Measurements from ENCODE around the gene TELO2. TPM values are rescaled to one million over a fixed set of nuclear protein-coding genes. Genes with fewer than 3 reads are reported as not detected.
A peak's percentile ranks its signal among the peaks of the same experiment; 100 is the strongest.

TELO2 gene
- total RNA-seq, 1 donor from 2014 or later, result 94.1 TPM

DNA sequence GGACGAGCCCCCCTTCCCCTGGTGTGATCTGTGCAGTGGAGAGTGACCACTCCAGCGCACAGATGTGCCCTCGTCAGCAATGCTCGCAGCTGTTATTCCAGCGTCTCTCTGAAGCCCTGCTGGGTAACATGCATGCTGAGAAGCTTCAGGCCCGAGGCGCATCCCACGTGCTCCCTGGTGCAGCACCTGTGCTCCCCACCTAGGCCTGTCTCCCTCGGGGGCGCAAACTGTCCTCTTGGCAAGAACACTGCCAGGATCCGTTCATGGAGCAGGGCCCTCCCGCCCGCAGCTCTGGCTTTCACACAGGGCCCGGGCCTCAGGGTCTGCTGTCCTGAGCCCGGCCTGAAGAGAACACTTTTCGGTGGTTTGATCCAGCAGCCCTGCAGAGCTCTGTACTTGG lies 53.3 kb downstream of the TELO2 start:
- H3K4me1 Mint-ChIP-seq (ENCODE audit: low read depth), result peaks cover 29% of the 10 kb centered on the region
- H3K9me3 Mint-ChIP-seq, result no peaks in the 10 kb centered on the region
- H3K27ac Mint-ChIP-seq, result no peak overlapping the region

GRCh38 chr16:1548233-1548632 lies 55.1 kb downstream of the TELO2 start:
- no peaks in the 10 kb centered on the region for H3K9me3 Mint-ChIP-seq
- intact Hi-C loops (cut with micrococcal nuclease), result no loop called here
- H3K27me3 Mint-ChIP-seq (ENCODE audit: insufficient read depth), result no peaks in the 10 kb centered on the region
- no peak overlapping the region for H3K27ac Mint-ChIP-seq
- no peak for DNase-seq (ENCODE audit: low spot score)
- H3K36me3 Mint-ChIP-seq (ENCODE audit: low read depth), result peaks cover 20% of the 10 kb centered on the region
- peaks cover 17% of the 10 kb centered on the region for H3K4me1 Mint-ChIP-seq (ENCODE audit: low read depth)
- H3K4me3 Mint-ChIP-seq, result no peak overlapping the region

More for the DNA sequence above, 53.3 kb downstream of the TELO2 start:
- DNase-seq (ENCODE audit: low spot score), result no peak
- H3K4me3 Mint-ChIP-seq, result no peak overlapping the region
- no peaks in the 10 kb centered on the region for H3K27me3 Mint-ChIP-seq (ENCODE audit: insufficient read depth)
- intact Hi-C loops (cut with micrococcal nuclease), result no loop called here
- peaks cover 26% of the 10 kb centered on the region for H3K36me3 Mint-ChIP-seq (ENCODE audit: low read depth)

GRCh38 chr16:1548727-1549126 lies 55.6 kb downstream of the TELO2 start:
- no peaks in the 10 kb centered on the region for H3K9me3 Mint-ChIP-seq
- DNase-seq (ENCODE audit: low spot score), result no peak
- intact Hi-C loops (cut with micrococcal nuclease), result no loop called here
- H3K27me3 Mint-ChIP-seq (ENCODE audit: insufficient read depth), result no peaks in the 10 kb centered on the region
- peaks cover 19% of the 10 kb centered on the region for H3K36me3 Mint-ChIP-seq (ENCODE audit: low read depth)
- peaks cover 12% of the 10 kb centered on the region for H3K4me1 Mint-ChIP-seq (ENCODE audit: low read depth)
- H3K27ac Mint-ChIP-seq, result no peak overlapping the region
- H3K4me3 Mint-ChIP-seq, result no peak overlapping the region

GRCh38 chr16:1550069-1550468 lies 56.9 kb downstream of the TELO2 start:
- H3K9me3 Mint-ChIP-seq, result no peaks in the 10 kb centered on the region
- intact Hi-C loops (cut with micrococcal nuclease), result no loop called here
- H3K4me1 Mint-ChIP-seq (ENCODE audit: low read depth), result peaks cover 5% of the 10 kb centered on the region
- H3K27me3 Mint-ChIP-seq (ENCODE audit: insufficient read depth), result no peaks in the 10 kb centered on the region
- DNase-seq (ENCODE audit: low spot score), result no peak
- no peak overlapping the region for H3K4me3 Mint-ChIP-seq
- H3K27ac Mint-ChIP-seq, result peak overlapping the region; percentile 68
- H3K36me3 Mint-ChIP-seq (ENCODE audit: low read depth), result peaks cover 20% of the 10 kb centered on the region

GRCh38 chr16:1550696-1551095 lies 57.5 kb downstream of the TELO2 start:
- no peak for DNase-seq (ENCODE audit: low spot score)
- H3K27ac Mint-ChIP-seq, result no peak overlapping the region
- H3K4me1 Mint-ChIP-seq (ENCODE audit: low read depth), result no peaks in the 10 kb centered on the region
- peaks cover 17% of the 10 kb centered on the region for H3K36me3 Mint-ChIP-seq (ENCODE audit: low read depth)
- H3K27me3 Mint-ChIP-seq (ENCODE audit: insufficient read depth), result no peaks in the 10 kb centered on the region
- no peak overlapping the region for H3K4me3 Mint-ChIP-seq
- H3K9me3 Mint-ChIP-seq, result no peaks in the 10 kb centered on the region
- intact Hi-C loops (cut with micrococcal nuclease), result no loop called here

- Mint-ChIP-seq H3K4me1 (ENCODE audit: low read depth) (no peaks in the 10 kb centered on the region), H3K36me3 (ENCODE audit: low read depth) (peaks cover 17% of the 10 kb centered on the region), H3K27me3 (ENCODE audit: insufficient read depth) (no peaks in the 10 kb centered on the region), H3K27ac (no peak overlapping the region), H3K4me3 (no peak overlapping the region), H3K9me3 (no peaks in the 10 kb centered on the region)
- intact Hi-C loops (cut with micrococcal nuclease), result no loop called here
- DNase-seq (ENCODE audit: low spot score), result no peak
Observed at GRCh38 chr16:1551166-1551565, 58.0 kb downstream of the TELO2 start.

GRCh38 chr16:1552129-1552528 lies 59.0 kb downstream of the TELO2 start:
- no peaks in the 10 kb centered on the region for H3K27me3 Mint-ChIP-seq (ENCODE audit: insufficient read depth)
- H3K9me3 Mint-ChIP-seq, result no peaks in the 10 kb centered on the region
- no peak for DNase-seq (ENCODE audit: low spot score)
- intact Hi-C loops (cut with micrococcal nuclease), result no loop called here
- no peak overlapping the region for H3K4me3 Mint-ChIP-seq
- H3K36me3 Mint-ChIP-seq (ENCODE audit: low read depth), result peaks cover 17% of the 10 kb centered on the region
- no peak overlapping the region for H3K27ac Mint-ChIP-seq
- H3K4me1 Mint-ChIP-seq (ENCODE audit: low read depth), result no peaks in the 10 kb centered on the region

- H3K36me3 Mint-ChIP-seq (ENCODE audit: low read depth), result peaks cover 6% of the 10 kb centered on the region
- no peaks in the 10 kb centered on the region for H3K9me3 Mint-ChIP-seq
- H3K4me1 Mint-ChIP-seq (ENCODE audit: low read depth), result no peaks in the 10 kb centered on the region
- H3K4me3 Mint-ChIP-seq, result no peak overlapping the region
- DNase-seq (ENCODE audit: low spot score), result no peak
- intact Hi-C loops (cut with micrococcal nuclease), result no loop called here
- H3K27ac Mint-ChIP-seq, result peak overlapping the region; percentile 14
- H3K27me3 Mint-ChIP-seq (ENCODE audit: insufficient read depth), result no peaks in the 10 kb centered on the region
Observed at GRCh38 chr16:1553946-1554825, 61.0 kb downstream of the TELO2 start.

GRCh38 chr16:1554826-1555445 lies 61.8 kb downstream of the TELO2 start:
- H3K27ac Mint-ChIP-seq, result no peak overlapping the region
- intact Hi-C loops (cut with micrococcal nuclease), result no loop called here
- no peaks in the 10 kb centered on the region for H3K9me3 Mint-ChIP-seq
- no peak for DNase-seq (ENCODE audit: low spot score)
- peaks cover 7% of the 10 kb centered on the region for H3K36me3 Mint-ChIP-seq (ENCODE audit: low read depth)
- no peak overlapping the region for H3K4me3 Mint-ChIP-seq
- H3K27me3 Mint-ChIP-seq (ENCODE audit: insufficient read depth), result no peaks in the 10 kb centered on the region
- H3K4me1 Mint-ChIP-seq (ENCODE audit: low read depth), result peaks cover 6% of the 10 kb centered on the region

DNA sequence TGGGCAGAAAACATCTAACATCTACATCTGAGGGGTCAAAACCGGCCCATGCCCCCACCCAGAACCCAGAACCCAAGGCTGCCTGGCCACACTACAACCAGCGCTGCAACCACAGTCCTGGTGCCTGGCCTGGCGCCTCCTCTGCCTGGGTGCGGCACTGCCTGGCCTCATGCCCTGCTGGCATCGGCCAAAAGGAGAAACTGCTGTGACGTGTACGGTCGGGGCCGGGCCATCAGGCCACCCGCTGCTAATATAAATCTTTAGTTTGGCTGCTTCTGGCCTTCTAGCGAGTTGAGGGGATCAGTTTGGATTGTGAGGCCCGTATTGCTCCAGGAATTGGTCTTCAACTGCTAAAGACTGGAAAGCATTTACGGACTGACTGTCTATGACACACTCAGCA lies 63.1 kb downstream of the TELO2 start:
- Mint-ChIP-seq H3K9me3 (no peaks in the 10 kb centered on the region), H3K27ac (no peak overlapping the region), H3K36me3 (ENCODE audit: low read depth) (peaks cover 8% of the 10 kb centered on the region), H3K4me1 (ENCODE audit: low read depth) (peaks cover 12% of the 10 kb centered on the region), H3K4me3 (no peak overlapping the region), H3K27me3 (ENCODE audit: insufficient read depth) (no peaks in the 10 kb centered on the region)
- intact Hi-C loops (cut with micrococcal nuclease), result no loop called here
- no peak for DNase-seq (ENCODE audit: low spot score)

- H3K27ac Mint-ChIP-seq, result no peak overlapping the region
- peaks cover 11% of the 10 kb centered on the region for H3K36me3 Mint-ChIP-seq (ENCODE audit: low read depth)
- H3K4me3 Mint-ChIP-seq, result no peak overlapping the region
- H3K9me3 Mint-ChIP-seq, result no peaks in the 10 kb centered on the region
- peaks cover 12% of the 10 kb centered on the region for H3K4me1 Mint-ChIP-seq (ENCODE audit: low read depth)
- no peaks in the 10 kb centered on the region for H3K27me3 Mint-ChIP-seq (ENCODE audit: insufficient read depth)
- intact Hi-C loops (cut with micrococcal nuclease), result no loop called here
- no peak for DNase-seq (ENCODE audit: low spot score)
Observed at GRCh38 chr16:1557074-1557473, 63.9 kb downstream of the TELO2 start.

- Mint-ChIP-seq H3K4me3 (no peak overlapping the region), H3K27me3 (ENCODE audit: insufficient read depth) (no peaks in the 10 kb centered on the region), H3K36me3 (ENCODE audit: low read depth) (peaks cover 11% of the 10 kb centered on the region), H3K9me3 (no peaks in the 10 kb centered on the region), H3K27ac (no peak overlapping the region), H3K4me1 (ENCODE audit: low read depth) (peaks cover 12% of the 10 kb centered on the region)
- DNase-seq (ENCODE audit: low spot score), result no peak
- intact Hi-C loops (cut with micrococcal nuclease), result no loop called here
Observed at GRCh38 chr16:1557576-1557975, 64.4 kb downstream of the TELO2 start.

GRCh38 chr16:1559446-1559975 lies 66.4 kb downstream of the TELO2 start:
- no peaks in the 10 kb centered on the region for H3K9me3 Mint-ChIP-seq
- peaks cover 12% of the 10 kb centered on the region for H3K4me1 Mint-ChIP-seq (ENCODE audit: low read depth)
- H3K36me3 Mint-ChIP-seq (ENCODE audit: low read depth), result peaks cover 8% of the 10 kb centered on the region
- peak; percentile 21 for DNase-seq (ENCODE audit: low spot score)
- no peaks in the 10 kb centered on the region for H3K27me3 Mint-ChIP-seq (ENCODE audit: insufficient read depth)
- peak overlapping the region; percentile 27 for H3K4me3 Mint-ChIP-seq
- H3K27ac Mint-ChIP-seq, result peak overlapping the region; percentile 59
- intact Hi-C loops (cut with micrococcal nuclease), result no loop called here
